ENCODE measurements around the gene DMRTB1.

Gene DMRTB1

GRCh38 chr1:53495633-53496345 is 36.6 kb downstream of the DMRTB1 start:
- DNase-seq: no peak

GRCh38 chr1:53498555-53499131 is 39.4 kb downstream of the DMRTB1 start:
- no peak for DNase-seq

GRCh38 chr1:53499257-53500203 is 40.3 kb downstream of the DMRTB1 start:
- no peak for DNase-seq

- no peak for DNase-seq
Observed at GRCh38 chr1:53500204-53501064, 41.2 kb downstream of the DMRTB1 start.

GRCh38 chr1:53501065-53502005 is 42.1 kb downstream of the DMRTB1 start:
- no peak for DNase-seq

- DNase-seq: no peak
Observed at GRCh38 chr1:53502641-53503432, 43.6 kb downstream of the DMRTB1 start.

- no peak for DNase-seq
Observed at GRCh38 chr1:53503433-53504217, 44.4 kb downstream of the DMRTB1 start.

- no peak for DNase-seq
Observed at GRCh38 chr1:53504901-53505300, 45.7 kb downstream of the DMRTB1 start.

GRCh38 chr1:53505401-53505800 is 46.2 kb downstream of the DMRTB1 start:
- no peak for DNase-seq

GRCh38 chr1:53505891-53506290 is 46.7 kb downstream of the DMRTB1 start:
- DNase-seq: no peak

GRCh38 chr1:53506355-53507050 is 47.3 kb downstream of the DMRTB1 start:
- no peak for DNase-seq

GRCh38 chr1:53507116-53507820 is 48.1 kb downstream of the DMRTB1 start:
- DNase-seq: no peak

- DNase-seq: no peak
Observed at GRCh38 chr1:53508056-53508990, 49.1 kb downstream of the DMRTB1 start.

- no peak for DNase-seq
Observed at GRCh38 chr1:53508991-53509666, 49.9 kb downstream of the DMRTB1 start.

GRCh38 chr1:53509775-53510174 is 50.6 kb downstream of the DMRTB1 start:
- no peak for DNase-seq

- DNase-seq: no peak
Observed at GRCh38 chr1:53510215-53510614, 51.0 kb downstream of the DMRTB1 start.
